ENCODE results near the gene SLC34A3. TPM values are rescaled to one million over a fixed set of nuclear protein-coding genes. Genes with fewer than 3 reads are reported as not detected.

SLC34A3 gene
- total RNA-seq, 1 experiment from 2014 or later = 0.03 TPM

DNA sequence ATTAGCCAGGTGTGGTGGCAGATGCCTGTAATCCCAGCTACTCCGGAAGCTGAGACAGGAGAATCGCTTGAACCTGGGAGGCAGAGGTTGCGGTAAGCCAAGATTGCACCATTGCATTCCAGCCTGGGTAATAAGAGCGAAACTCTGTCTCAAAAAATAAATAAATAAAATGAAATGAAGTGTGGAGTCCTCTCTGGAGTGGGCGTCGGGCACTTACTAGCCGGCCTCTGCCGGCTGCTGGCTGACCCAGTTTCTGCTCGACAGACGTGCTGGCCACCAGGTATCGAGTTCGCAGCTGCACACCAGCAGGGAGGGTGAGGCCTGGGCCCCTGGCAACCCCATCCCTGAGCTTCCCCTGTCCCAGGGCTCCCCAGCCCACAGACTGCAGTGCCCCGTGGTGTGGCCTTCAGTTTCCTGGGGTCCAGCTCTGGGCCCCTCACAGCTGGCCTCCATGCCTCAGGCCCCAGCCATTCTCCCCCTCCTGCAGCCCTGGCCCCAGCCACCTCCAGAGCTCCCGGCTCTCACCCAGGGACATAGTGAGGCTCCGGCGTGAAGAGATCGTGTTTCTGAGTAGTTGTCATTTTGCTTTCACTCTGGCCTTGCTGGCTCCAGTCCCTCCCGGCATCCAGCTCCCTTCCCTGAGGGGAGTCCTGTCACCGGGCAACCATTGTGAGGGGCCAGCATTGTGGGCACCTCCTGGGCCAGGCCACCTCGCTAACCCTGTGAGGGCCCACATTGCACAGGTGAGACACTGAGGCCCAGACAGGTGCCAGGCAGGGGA lies 16.6 kb downstream of the SLC34A3 start:
- Histone ChIP-seq H3K36me3 (replicated peaks; ENCODE audit: control insufficient read depth, insufficient read depth, low read length) (peaks cover 10% of the 10 kb centered on the region), H3K27me3 (ENCODE audit: control insufficient read depth, insufficient read depth, low read length) (no peaks in the 10 kb centered on the region), H3K4me3 (ENCODE audit: insufficient read depth, low read depth, low read length) (no peak overlapping the region)
- DNase-seq = no peak

DNA sequence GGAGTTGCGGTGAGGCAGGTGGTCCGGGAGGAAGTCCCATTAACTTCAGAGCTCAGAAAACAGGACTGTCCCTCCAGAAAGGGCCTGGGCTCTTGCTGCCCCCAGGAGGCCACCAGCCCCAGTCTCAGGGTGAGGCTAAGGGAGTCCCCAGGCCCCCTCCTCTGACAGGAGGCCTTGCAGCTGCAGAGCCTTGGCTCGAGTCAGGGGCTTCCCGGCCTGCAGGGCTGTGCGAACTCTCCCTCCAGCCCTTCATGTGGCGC lies 17.1 kb downstream of the SLC34A3 start:
- H3K27me3 ChIP-seq (ENCODE audit: control insufficient read depth, insufficient read depth, low read length) = no peaks in the 10 kb centered on the region
- H3K4me3 ChIP-seq (ENCODE audit: insufficient read depth, low read depth, low read length) = no peak overlapping the region
- DNase-seq = no peak
- H3K36me3 ChIP-seq (replicated peaks; ENCODE audit: control insufficient read depth, insufficient read depth, low read length) = peaks cover 5% of the 10 kb centered on the region

DNA sequence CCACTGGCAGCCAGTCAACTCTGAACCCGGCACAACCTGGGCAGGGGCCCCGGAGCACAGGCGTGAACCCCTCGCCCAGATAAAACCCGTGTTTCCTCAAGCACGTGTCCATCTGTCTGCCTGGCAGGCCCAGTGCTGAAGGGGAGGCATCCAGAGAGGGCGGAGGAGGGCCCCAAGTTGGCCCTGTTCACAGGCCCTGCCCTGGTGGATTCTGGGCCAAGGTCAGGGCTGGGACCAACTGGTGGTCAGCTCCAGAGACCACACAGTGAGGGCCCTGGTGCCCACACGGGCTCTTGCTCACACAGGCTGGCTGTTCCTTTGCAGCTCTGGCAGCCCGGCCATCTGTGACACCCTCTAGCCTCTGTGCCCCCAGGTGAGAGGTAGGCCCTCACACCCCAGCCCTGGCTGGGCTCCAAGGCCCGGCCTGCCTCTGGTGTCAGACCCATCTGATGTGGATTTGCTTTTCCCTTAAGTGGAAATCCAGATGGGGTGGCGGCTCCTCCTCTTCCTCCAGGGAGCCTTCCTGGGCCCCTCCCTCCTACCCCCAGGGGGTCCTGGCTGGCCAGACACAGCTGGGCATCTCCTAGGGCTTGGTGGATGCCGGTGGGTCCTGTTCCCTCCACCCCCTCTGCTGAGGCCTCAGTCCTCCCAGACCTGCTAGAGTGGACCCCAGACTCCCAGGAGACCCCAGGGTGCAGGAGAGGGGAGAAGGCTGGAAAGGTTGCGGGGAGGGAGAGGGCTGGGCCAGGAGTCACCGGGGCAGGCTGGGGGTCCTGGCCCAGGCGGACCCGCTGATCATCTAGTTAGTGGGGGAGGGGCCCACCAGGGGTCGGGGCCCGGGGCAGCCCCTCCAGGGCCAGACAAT lies 19.9 kb downstream of the SLC34A3 start:
- Histone ChIP-seq H3K36me3 (replicated peaks; ENCODE audit: control insufficient read depth, insufficient read depth, low read length) (no peaks in the 10 kb centered on the region), H3K27me3 (ENCODE audit: control insufficient read depth, insufficient read depth, low read length) (peaks cover 2% of the 10 kb centered on the region), H3K4me3 (ENCODE audit: insufficient read depth, low read depth, low read length) (no peak overlapping the region)
- peak; percentile 70 for DNase-seq

DNA sequence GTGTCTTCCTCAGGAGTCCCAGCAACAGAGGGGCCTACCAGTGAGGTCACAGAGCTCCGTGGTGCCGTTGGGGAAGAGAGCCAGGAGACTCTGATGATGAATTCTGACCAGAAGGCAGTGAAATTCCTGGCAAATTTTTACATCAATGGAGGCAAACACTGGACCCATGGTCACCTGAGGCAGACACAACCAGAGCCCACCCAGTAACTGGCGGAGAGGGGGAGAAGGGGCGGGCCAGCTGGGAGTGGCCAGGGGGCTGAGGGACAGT lies 20.4 kb downstream of the SLC34A3 start, which contains the start of gene STPG3:
STPG3 (plus strand) TSS at position 93 of the 268 bp plus-strand sequence; CDS start at position 94, 1 bp downstream.
- peaks cover 2% of the 10 kb centered on the region for H3K36me3 ChIP-seq (replicated peaks; ENCODE audit: control insufficient read depth, insufficient read depth, low read length)
- H3K27me3 ChIP-seq (ENCODE audit: control insufficient read depth, insufficient read depth, low read length) = peaks cover 2% of the 10 kb centered on the region
- DNase-seq = no peak
- H3K4me3 ChIP-seq (ENCODE audit: insufficient read depth, low read depth, low read length) = no peak within 1 kb of the TSS

DNA sequence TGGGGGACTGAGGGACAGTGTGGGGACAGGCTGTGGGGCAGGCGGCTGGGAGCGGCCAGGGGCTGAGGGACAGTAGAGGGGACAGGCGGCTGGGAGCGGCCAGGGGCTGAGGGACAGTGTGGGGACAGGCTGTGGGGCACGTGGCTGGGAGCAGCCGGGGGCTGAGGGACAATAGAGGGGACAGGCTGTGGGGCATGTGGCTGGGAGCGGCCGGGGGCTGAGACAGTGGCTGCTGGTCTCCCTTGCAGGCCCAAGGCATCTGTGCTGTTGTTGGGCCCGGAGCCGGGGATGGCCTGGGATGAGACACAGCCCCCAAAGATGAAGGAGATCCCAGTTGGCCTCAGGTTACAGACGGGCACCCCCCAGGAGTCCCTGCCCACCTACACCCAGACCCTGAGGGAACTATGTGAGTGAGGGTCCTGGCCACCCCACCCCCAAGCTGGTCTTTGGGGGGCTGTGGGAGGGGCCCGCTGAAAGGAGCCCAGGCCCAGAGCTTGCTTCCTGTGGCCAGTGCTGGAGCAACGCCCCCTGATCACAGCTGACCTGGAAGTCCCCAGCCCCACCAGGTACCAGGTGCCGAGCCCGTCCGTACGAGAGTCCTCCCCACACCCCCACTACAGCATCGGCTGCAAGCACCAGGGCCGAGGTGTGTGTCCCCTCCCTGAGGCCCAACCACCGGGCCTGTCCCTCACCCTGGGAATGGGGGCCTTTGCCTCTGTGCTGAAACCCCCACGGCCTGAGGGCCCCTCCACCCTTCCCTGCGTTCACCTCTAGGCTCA lies 21.0 kb downstream of the SLC34A3 start:
- Histone ChIP-seq H3K4me3 (ENCODE audit: insufficient read depth, low read depth, low read length) (no peak overlapping the region), H3K27me3 (ENCODE audit: control insufficient read depth, insufficient read depth, low read length) (peaks cover 2% of the 10 kb centered on the region), H3K36me3 (replicated peaks; ENCODE audit: control insufficient read depth, insufficient read depth, low read length) (peaks cover 7% of the 10 kb centered on the region)
- peak; percentile 66 for DNase-seq

DNA sequence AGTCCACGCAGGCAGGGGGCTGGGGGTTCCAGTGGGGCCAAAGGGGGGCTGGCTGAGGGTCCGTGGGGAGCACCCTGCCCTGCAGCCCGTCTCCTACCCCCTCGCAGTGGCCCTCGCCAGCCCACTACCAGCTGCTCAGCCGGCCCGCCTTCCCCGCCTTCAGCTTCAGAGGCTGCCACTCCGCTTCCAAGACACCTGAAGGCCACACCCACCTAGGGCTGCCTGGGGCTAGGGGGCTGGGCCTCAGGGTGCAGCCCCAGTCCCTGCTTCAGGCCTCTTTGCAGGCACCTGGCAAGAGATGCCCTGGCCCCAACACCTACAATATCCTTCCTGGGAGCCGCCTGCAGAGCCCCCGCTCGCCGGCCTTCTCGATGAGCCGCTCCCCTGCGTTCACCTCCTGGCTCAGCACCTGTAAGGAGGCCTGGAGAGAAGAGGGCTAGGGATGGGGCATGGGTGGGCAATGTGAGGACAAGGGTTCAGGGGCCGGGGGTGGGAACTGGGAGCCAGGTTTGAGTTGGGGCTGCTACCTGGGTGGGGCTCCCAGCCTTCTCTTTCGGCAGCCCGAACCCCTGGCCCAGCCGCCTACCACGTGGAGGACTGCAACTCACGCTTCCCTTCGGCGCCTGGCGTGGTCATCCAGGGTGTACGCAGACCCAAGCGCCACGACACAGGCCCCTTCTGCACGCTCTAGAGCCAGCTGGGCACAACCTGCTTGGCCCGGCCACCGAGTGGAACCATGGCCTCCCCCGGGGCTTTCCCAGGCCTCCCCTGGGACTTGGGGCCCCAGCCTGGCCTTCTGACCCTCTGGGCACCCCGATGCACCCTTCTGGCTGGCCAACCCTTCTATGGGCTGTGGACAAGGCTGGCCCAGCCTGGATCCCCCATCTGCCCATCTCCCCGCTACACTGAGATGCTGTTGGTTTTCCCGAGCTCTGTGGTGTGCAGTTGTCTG lies 22.1 kb downstream of the SLC34A3 start:
- H3K27me3 ChIP-seq (ENCODE audit: control insufficient read depth, insufficient read depth, low read length) = peaks cover 2% of the 10 kb centered on the region
- peak; percentile 91 for DNase-seq
- no peak overlapping the region for H3K4me3 ChIP-seq (ENCODE audit: insufficient read depth, low read depth, low read length)
- peaks cover 11% of the 10 kb centered on the region for H3K36me3 ChIP-seq (replicated peaks; ENCODE audit: control insufficient read depth, insufficient read depth, low read length)

DNA sequence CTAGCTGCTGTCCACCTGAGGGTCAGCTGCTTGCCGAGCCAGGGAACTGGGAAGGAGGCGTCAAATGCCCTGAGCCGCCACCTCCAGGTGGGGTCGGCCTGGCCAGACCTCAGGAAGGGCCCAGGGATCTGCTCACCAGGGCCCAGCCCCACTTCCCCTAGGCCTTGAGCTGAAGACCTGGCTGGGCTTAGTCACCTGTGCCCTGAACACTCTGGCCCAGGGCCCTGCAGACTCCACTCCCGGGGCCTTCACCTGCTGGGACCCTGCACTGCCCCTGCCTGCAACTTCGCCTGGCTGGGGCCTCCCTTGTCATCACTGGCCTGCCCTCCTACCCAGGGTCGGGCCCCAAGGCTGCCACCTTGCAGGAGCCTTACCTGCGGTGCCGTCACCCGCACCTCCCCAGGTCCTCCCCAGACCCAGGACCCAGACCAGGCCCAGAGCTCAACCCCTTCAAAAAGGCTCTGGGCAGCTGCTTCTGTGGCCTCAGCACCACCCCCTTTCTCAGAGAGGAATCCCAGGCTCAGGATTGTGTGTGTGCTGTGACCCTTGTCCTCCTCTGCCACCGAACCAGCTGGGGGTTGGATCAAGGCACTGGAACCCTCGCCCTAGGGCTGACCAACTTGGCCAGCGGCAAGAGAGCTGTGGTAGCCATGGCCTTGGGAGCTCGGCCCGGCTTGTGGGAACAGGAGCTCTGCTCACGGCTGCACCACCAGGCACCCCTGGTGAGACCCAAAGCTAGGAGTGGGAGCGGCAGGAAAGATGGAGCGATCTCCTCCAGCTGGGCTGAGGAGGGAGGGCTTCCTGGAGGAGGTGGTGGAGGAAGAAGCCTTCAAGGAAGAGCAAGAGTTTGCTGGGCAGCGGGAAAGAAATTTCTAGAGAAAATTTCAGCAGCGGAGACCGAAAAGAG lies 23.3 kb downstream of the SLC34A3 start:
- Histone ChIP-seq H3K4me3 (ENCODE audit: insufficient read depth, low read depth, low read length) (peak overlapping the region; percentile 97), H3K27me3 (ENCODE audit: control insufficient read depth, insufficient read depth, low read length) (peaks cover 2% of the 10 kb centered on the region), H3K36me3 (replicated peaks; ENCODE audit: control insufficient read depth, insufficient read depth, low read length) (peaks cover 13% of the 10 kb centered on the region)
- DNase-seq = peak; percentile 69

DNA sequence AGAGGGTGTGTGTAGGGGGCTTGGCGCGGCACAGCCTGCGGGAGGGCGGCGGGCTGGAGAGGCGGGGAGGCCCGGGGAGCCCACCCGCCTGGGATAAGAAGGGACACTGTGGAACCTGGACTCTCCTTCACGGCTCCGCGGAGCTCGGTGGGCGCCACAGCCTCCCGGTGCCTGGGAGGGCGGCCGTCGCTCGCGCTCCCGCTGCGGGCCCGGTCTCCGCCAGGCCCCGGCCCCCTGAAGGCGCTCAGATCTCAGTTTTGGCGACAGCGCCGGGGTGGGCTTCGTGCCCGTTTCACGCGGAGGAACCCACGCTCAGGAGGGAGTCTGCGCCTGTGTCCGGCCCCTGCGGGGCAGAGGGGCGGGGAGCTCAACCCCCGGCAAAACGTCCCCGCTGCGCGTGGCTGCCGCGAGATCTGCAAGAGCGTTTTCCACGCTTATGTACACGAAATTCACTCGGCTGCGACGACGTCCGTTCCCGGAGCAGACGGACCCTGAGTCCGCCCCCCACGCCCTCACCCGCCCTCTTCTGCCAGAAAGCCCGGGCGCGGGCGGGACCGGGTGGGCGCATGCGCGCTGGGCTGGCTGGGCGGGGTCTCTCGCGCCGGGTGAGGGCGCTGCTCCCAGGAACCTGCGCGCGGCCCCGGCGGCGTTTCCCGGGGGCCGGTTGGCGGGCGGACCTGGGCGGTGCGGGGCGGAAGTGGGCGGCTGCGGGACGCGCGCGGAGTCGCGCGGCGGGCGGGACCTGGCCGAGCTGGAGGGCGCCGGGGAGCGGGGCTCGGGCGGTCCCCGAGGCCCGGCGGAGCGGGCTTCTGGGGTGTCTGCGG lies 24.1 kb downstream of the SLC34A3 start, which contains the start of gene NELFB:
NELFB (plus strand) TSS at position 704 of the 824 bp plus-strand sequence.
- Histone ChIP-seq H3K27me3 (ENCODE audit: control insufficient read depth, insufficient read depth, low read length) (peaks cover 2% of the 10 kb centered on the region), H3K4me3 (ENCODE audit: insufficient read depth, low read depth, low read length) (peak within 1 kb of the TSS; percentile 97), H3K36me3 (replicated peaks; ENCODE audit: control insufficient read depth, insufficient read depth, low read length) (peaks cover 17% of the 10 kb centered on the region)
- peak; percentile 100 for DNase-seq

DNA sequence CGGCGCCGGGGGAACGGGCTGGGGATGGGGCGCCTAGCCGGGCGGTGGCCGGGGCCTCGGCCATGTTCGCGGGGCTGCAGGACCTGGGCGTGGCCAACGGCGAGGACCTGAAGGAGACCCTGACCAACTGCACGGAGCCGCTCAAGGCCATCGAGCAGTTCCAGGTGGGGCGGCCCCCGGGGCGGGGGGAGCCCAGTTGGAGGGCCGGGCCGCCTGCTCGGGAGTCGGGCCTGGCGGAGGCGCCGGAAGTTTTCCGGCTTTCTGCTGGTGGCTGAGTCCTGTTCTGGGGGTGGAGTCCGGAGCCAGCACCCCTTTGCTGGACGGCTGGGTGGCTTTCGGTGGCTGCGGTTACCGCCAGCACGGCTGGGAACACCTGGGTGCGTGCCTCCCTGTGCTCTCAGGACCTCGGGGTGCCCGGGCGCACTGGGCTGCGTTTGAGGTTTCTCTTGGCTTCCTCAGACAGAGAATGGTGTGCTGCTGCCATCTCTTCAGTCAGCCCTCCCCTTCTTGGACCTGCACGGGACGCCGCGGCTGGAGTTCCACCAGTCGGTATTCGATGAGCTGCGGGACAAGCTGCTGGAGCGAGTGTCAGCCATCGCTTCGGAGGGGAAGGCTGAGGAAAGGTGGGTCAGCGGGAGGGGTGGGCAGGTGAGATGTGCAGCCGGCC lies 24.9 kb downstream of the SLC34A3 start:
- DNase-seq = no peak
- peaks cover 17% of the 10 kb centered on the region for H3K36me3 ChIP-seq (replicated peaks; ENCODE audit: control insufficient read depth, insufficient read depth, low read length)
- peaks cover 2% of the 10 kb centered on the region for H3K27me3 ChIP-seq (ENCODE audit: control insufficient read depth, insufficient read depth, low read length)
- H3K4me3 ChIP-seq (ENCODE audit: insufficient read depth, low read depth, low read length) = peak overlapping the region; percentile 92

DNA sequence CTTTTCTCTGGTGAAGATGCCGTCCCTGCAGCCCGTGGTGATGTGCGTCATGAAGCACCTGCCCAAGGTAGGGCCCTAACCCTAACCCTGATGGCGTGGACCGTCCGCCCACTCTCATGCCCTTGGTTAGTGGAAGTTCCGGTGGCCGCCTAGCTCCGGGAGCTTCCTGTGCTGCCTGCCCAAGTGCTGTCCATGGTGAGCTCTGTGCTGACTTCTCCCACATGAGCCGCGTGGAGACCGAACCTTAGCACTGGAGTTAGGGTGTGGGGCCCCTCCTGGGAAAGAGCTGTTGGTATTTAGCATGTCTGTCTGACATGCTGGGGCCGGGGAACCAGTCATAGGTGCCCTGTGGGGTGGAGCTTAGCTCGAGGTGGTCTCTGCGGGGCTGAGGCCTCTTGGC lies 25.7 kb downstream of the SLC34A3 start:
- Histone ChIP-seq H3K4me3 (ENCODE audit: insufficient read depth, low read depth, low read length) (peak overlapping the region; percentile 92), H3K27me3 (ENCODE audit: control insufficient read depth, insufficient read depth, low read length) (peaks cover 2% of the 10 kb centered on the region), H3K36me3 (replicated peaks; ENCODE audit: control insufficient read depth, insufficient read depth, low read length) (peaks cover 17% of the 10 kb centered on the region)
- DNase-seq = no peak

DNA sequence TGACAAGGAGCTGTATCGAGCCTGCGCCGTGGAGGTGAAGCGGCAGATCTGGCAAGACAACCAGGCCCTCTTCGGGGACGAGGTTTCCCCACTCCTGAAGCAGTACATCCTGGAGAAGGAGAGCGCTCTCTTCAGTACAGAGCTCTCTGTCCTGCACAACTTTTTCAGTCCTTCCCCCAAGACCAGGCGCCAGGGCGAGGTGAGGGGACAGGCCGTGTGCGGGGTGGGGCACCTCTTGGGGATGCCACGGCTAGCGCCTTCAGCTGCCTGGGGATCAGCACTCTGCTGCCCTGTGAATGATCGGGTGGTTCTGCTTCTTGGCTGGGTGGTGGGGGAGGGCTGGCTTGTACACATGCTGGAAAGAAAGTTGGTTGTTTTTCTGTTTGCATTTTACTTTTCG lies 26.2 kb downstream of the SLC34A3 start:
- H3K27me3 ChIP-seq (ENCODE audit: control insufficient read depth, insufficient read depth, low read length) = peaks cover 2% of the 10 kb centered on the region
- DNase-seq = no peak
- H3K36me3 ChIP-seq (replicated peaks; ENCODE audit: control insufficient read depth, insufficient read depth, low read length) = peaks cover 17% of the 10 kb centered on the region
- H3K4me3 ChIP-seq (ENCODE audit: insufficient read depth, low read depth, low read length) = no peak overlapping the region
